Astrocyte of the spinal cord (primary cell): Measurements from ENCODE around the gene GPR183.
A peak's percentile ranks its signal among the peaks of the same experiment; 100 is the strongest.

ENCODE experiments used
- DNase-seq: peaks from one replicate; pipeline ENCODE4 v3.0.0; 2011; ENCODE audit warnings: low read depth, low spot score
- H3K4me3 ChIP-seq: 2 replicates; pipeline ENCODE4 v1.5.1; 2011; ENCODE audit warnings: low read depth, mild to moderate bottlenecking, low read length, moderate library complexity
- CTCF ChIP-seq: IDR thresholded peaks from 2 replicates; pipeline ENCODE4 v1.5.1; 2012; ENCODE audit warnings: low read depth, mild to moderate bottlenecking, low read length, inconsistent platforms
- in situ Hi-C: cut with HindIII; loops from 2 replicates; pipeline ENCODE4 v1.10.0; 2017; ENCODE audit warnings: low sequenced_read_pairs

The GPR183 gene

GRCh38 chr13:99310382-99311031, 3.3 kb upstream of the GPR183 start:
- in situ Hi-C loops, result no loop called here
- TF ChIP-seq CTCF, result no peak
- DNase-seq, result peak; percentile 68
- H3K4me3 ChIP-seq, result no peak overlapping the region

GRCh38 chr13:99308471-99309087, 1.4 kb upstream of the GPR183 start:
- peak; percentile 57 for DNase-seq
- no peak for TF ChIP-seq CTCF
- no peak overlapping the region for H3K4me3 ChIP-seq
- in situ Hi-C loops, result no loop called here

- DNase-seq, result peak; percentile 74
- no peak for TF ChIP-seq CTCF
- no peak overlapping the region for H3K4me3 ChIP-seq
- in situ Hi-C loops, result no loop called here
Observed at GRCh38 chr13:99307648-99308339, 595 bp upstream of the GPR183 start.

GRCh38 chr13:99305566-99305965, 1.6 kb downstream of the GPR183 start:
- DNase-seq, result no peak
- H3K4me3 ChIP-seq, result no peak overlapping the region
- in situ Hi-C loops, result no loop called here
- TF ChIP-seq CTCF, result no peak

- H3K4me3 ChIP-seq, result no peak overlapping the region
- in situ Hi-C loops, result no loop called here
Observed at GRCh38 chr13:99305158-99305557, 2.0 kb downstream of the GPR183 start.

GRCh38 chr13:99304541-99304940, 2.7 kb downstream of the GPR183 start:
- no peak for TF ChIP-seq CTCF
- in situ Hi-C loops, result no loop called here
- H3K4me3 ChIP-seq, result no peak overlapping the region
- no peak for DNase-seq

More at GRCh38 chr13:99305158-99305557, 2.0 kb downstream of the GPR183 start:
- DNase-seq, result no peak
- no peak for TF ChIP-seq CTCF
